CD8-positive, alpha-beta memory T cell (primary cell): Measurements from ENCODE around the gene EEF1G. TPM values are rescaled to one million over a fixed set of nuclear protein-coding genes. Genes with fewer than 3 reads are reported as not detected.
A peak's percentile ranks its signal among the peaks of the same experiment; 100 is the strongest.

Source experiments
- CTCF ChIA-PET: fragments of 350-600 bp; sonication (Branson Sonifier 250); formaldehyde crosslinking; loops from one replicate; lab custom pipeline; 2021; ENCODE audit warnings: antibody characterized with exemption; lab: Charles Lee
- POLR2A ChIA-PET: fragments of 350-600 bp; sonication (Branson Sonifier 250); formaldehyde crosslinking; loops from one replicate; lab custom pipeline; 2021; ENCODE audit warnings: antibody characterized with exemption; lab: Charles Lee
- DNase-seq, 5 donors: peaks; one replicate each; pipeline versions ENCODE4 v3.0.0 to v3.0.0-alpha.2; 2020 to 2022; ENCODE audit warnings: mixed read lengths in 1 of 5
- H3K27ac ChIP-seq: one replicate; pipeline ENCODE4 v1.7.0; 2013; ENCODE audit warnings: low read depth, mild to moderate bottlenecking, low read length, moderate library complexity
- H3K27me3 ChIP-seq: 2 replicates; pipeline ENCODE4 v1.7.0; 2013; ENCODE audit warnings: low read length, mild to moderate bottlenecking; ENCODE audit not compliant: insufficient read depth, poor library complexity, severe bottlenecking
- H3K36me3 ChIP-seq: 2 replicates; pipeline ENCODE4 v1.7.0; 2013; ENCODE audit warnings: mild to moderate bottlenecking, low read length, moderate library complexity; ENCODE audit not compliant: insufficient read depth
- H3K4me1 ChIP-seq: 2 replicates; pipeline ENCODE4 v1.7.0; 2013; ENCODE audit warnings: mild to moderate bottlenecking, low read length, moderate library complexity; ENCODE audit not compliant: insufficient read depth
- H3K4me3 ChIP-seq: 2 replicates; pipeline ENCODE4 v1.7.0; 2013; ENCODE audit warnings: mild to moderate bottlenecking, low read length
- H3K9me3 ChIP-seq: 2 replicates; pipeline ENCODE4 v1.7.0; 2013; ENCODE audit warnings: mild to moderate bottlenecking, low read length
- H3K27ac Mint-ChIP-seq, 8 donors: one replicate each; pipeline ENCODE4 v1.8.0; 2020 to 2021; ENCODE audit warnings: mixed read lengths in 8 of 8, mild to moderate bottlenecking in 6 of 8, inconsistent platforms in 3 of 8, moderate library complexity in 3 of 8
- H3K27me3 Mint-ChIP-seq, 2 donors: one replicate each; pipeline ENCODE4 v1.8.0; 2020 to 2021; ENCODE audit warnings: mixed read lengths in 2 of 2, mild to moderate bottlenecking in 1 of 2, moderate library complexity in 1 of 2
- H3K36me3 Mint-ChIP-seq, 3 donors: one replicate each; pipeline ENCODE4 v1.8.0; 2020 to 2021; ENCODE audit warnings: mixed read lengths in 3 of 3, inconsistent platforms in 1 of 3, mild to moderate bottlenecking in 1 of 3
- H3K4me1 Mint-ChIP-seq, 3 donors: one replicate each; pipeline ENCODE4 v1.8.0; 2020 to 2021; ENCODE audit warnings: mixed read lengths in 3 of 3, inconsistent platforms in 1 of 3, mild to moderate bottlenecking in 1 of 3
- H3K4me3 Mint-ChIP-seq, 7 donors: one replicate each; pipeline ENCODE4 v1.8.0; 2020 to 2021; ENCODE audit warnings: mixed read lengths in 7 of 7, mild to moderate bottlenecking in 6 of 7, moderate library complexity in 4 of 7, inconsistent platforms in 2 of 7
- H3K9me3 Mint-ChIP-seq, 5 donors: one replicate each; pipeline ENCODE4 v1.8.0; 2020 to 2022; ENCODE audit warnings: mixed read lengths in 5 of 5, mild to moderate bottlenecking in 3 of 5, moderate library complexity in 2 of 5, inconsistent platforms in 1 of 5
- polyA plus RNA-seq: library from polyadenylated mRNA; unstranded; fragments of 300-500 nt; fragmentation: Illumina TruSeq; gene quantifications from one replicate; pipeline ENCODE4 v1.2.3, GENCODE V29; 2021
- total RNA-seq, 2 experiments: library from RNA; stranded (reverse); gene quantifications; one replicate each; pipeline ENCODE4 v1.2.3, GENCODE V29; 2021

Gene EEF1G
- total and polyA plus RNA-seq, 3 experiments from 2014 or later: 1,157 to 1,846 (median 1,800) TPM

GRCh38 chr11:62546244-62546928, 27.3 kb downstream of the EEF1G start, which contains the start of gene AHNAK:
Gene AHNAK (minus strand): TSS chr11:62546806. CDS start chr11:62536098, 10,708 bp downstream.
- POLR2A ChIA-PET: interaction anchor here (0.8 to 11.9 kb wide), 4 partner anchors 8 to 27 kb away, joined by 4 to 193 read pairs (median 7); partner anchors contain the start of gene EEF1G

GRCh38 chr11:62545437-62546243, 28.1 kb downstream of the EEF1G start:
- no peaks in the 10 kb centered on the region for H3K27me3 ChIP-seq
- peak overlapping the region; percentile 96 for H3K27ac ChIP-seq
- Mint-ChIP-seq H3K4me3 (peak overlapping the region; percentile 92 to 99 (median 98)), H3K4me1 (peaks cover 53 to 77% (median 58%) of the 10 kb centered on the region in 3 donors), H3K27me3 (peaks cover 0 to 3% of the 10 kb centered on the region in 2 donors), H3K27ac (peak overlapping the region; percentile 92 to 100 (median 97)), H3K9me3 (no peaks in the 10 kb centered on the region), H3K36me3 (peaks cover 0 to 33% (median 0%) of the 10 kb centered on the region in 3 donors)
- H3K4me3 ChIP-seq: peak overlapping the region; percentile 76
- DNase-seq: peak in 4 of 5 donors; percentile 46 to 79 (median 62)
- H3K9me3 ChIP-seq: no peaks in the 10 kb centered on the region
- peaks cover 54% of the 10 kb centered on the region for H3K4me1 ChIP-seq
- ChIA-PET POLR2A (interaction anchor here (1.8 to 11.9 kb wide), 2 partner anchors 11 to 28 kb away, joined by 7 to 193 read pairs; partner anchors contain the start of gene EEF1G), CTCF (interaction anchor here (3.4 to 7.7 kb wide), 5 partner anchors 8 to 152 kb away, joined by 9 to 203 read pairs (median 85); partner anchors contain the start of gene TUT1)
- H3K36me3 ChIP-seq: no peaks in the 10 kb centered on the region

More at GRCh38 chr11:62546244-62546928, 27.3 kb downstream of the EEF1G start, which contains the start of gene AHNAK:
- Mint-ChIP-seq H3K4me1 (peaks cover 53 to 77% (median 58%) of the 10 kb centered on the region in 3 donors), H3K27me3 (peaks cover 0 to 3% of the 10 kb centered on the region in 2 donors), H3K9me3 (no peaks in the 10 kb centered on the region), H3K4me3 (peak within 1 kb of the TSS; percentile 92 to 99 (median 98)), H3K27ac (peak within 1 kb of the TSS; percentile 92 to 100 (median 97)), H3K36me3 (peaks cover 0 to 32% (median 0%) of the 10 kb centered on the region in 3 donors)
- peaks cover 55% of the 10 kb centered on the region for H3K4me1 ChIP-seq
- H3K27me3 ChIP-seq: no peaks in the 10 kb centered on the region
- peak; percentile 49 to 84 (median 66) for DNase-seq
- peak within 1 kb of the TSS; percentile 76 for H3K4me3 ChIP-seq
- H3K36me3 ChIP-seq: no peaks in the 10 kb centered on the region
- peak within 1 kb of the TSS; percentile 96 for H3K27ac ChIP-seq
- CTCF ChIA-PET: interaction anchor here (0.7 to 6.2 kb wide), 4 partner anchors 9 to 153 kb away, joined by 5 to 203 read pairs (median 10); no protein-coding TSS in a partner anchor
- no peaks in the 10 kb centered on the region for H3K9me3 ChIP-seq

- H3K27ac Mint-ChIP-seq: peak overlapping the region; percentile 92 to 100 (median 97)
- peaks cover 0 to 3% of the 10 kb centered on the region in 2 donors for H3K27me3 Mint-ChIP-seq
- no peaks in the 10 kb centered on the region for H3K27me3 ChIP-seq
- no peaks in the 10 kb centered on the region for H3K9me3 ChIP-seq
- H3K9me3 Mint-ChIP-seq: no peaks in the 10 kb centered on the region
- H3K4me3 ChIP-seq: peak overlapping the region; percentile 76
- peaks cover 56 to 77% (median 60%) of the 10 kb centered on the region in 3 donors for H3K4me1 Mint-ChIP-seq
- H3K4me1 ChIP-seq: peaks cover 54% of the 10 kb centered on the region
- H3K36me3 Mint-ChIP-seq: peaks cover 0 to 33% (median 0%) of the 10 kb centered on the region in 3 donors
- peak in 2 of 5 donors; percentile 31 to 60 for DNase-seq
- CTCF ChIA-PET: interaction anchor here (1.1 to 7.7 kb wide), 6 partner anchors 8 to 151 kb away, joined by 3 to 203 read pairs (median 56); partner anchors contain the start of gene TUT1
- H3K4me3 Mint-ChIP-seq: peak overlapping the region; percentile 92 to 99 (median 98)
- peak overlapping the region; percentile 96 for H3K27ac ChIP-seq
- no peaks in the 10 kb centered on the region for H3K36me3 ChIP-seq
- POLR2A ChIA-PET: interaction anchor here (0.8 to 11.9 kb wide), 3 partner anchors 11 to 182 kb away, joined by 3 to 193 read pairs (median 11); partner anchors contain the start of gene HNRNPUL2
These were observed 28.9 kb downstream of the EEF1G start for GRCh38 chr11:62544581-62545436.

- peak overlapping the region; percentile 76 for H3K4me3 ChIP-seq
- POLR2A ChIA-PET: interaction anchor here (0.6 to 11.9 kb wide), 5 partner anchors 12 to 183 kb away, joined by 3 to 193 read pairs (median 11); partner anchors contain the start of gene HNRNPUL2
- H3K9me3 ChIP-seq: no peaks in the 10 kb centered on the region
- peak overlapping the region; percentile 92 to 100 (median 97) for H3K27ac Mint-ChIP-seq
- H3K9me3 Mint-ChIP-seq: no peaks in the 10 kb centered on the region
- H3K4me1 ChIP-seq: peaks cover 63% of the 10 kb centered on the region
- H3K27me3 ChIP-seq: no peaks in the 10 kb centered on the region
- H3K36me3 Mint-ChIP-seq: peaks cover 0 to 35% (median 0%) of the 10 kb centered on the region in 3 donors
- H3K36me3 ChIP-seq: no peaks in the 10 kb centered on the region
- H3K27ac ChIP-seq: peak overlapping the region; percentile 96
- peak overlapping the region; percentile 92 to 99 (median 98) for H3K4me3 Mint-ChIP-seq
- H3K4me1 Mint-ChIP-seq: peaks cover 61 to 81% (median 68%) of the 10 kb centered on the region in 3 donors
- H3K27me3 Mint-ChIP-seq: peaks cover 0 to 3% of the 10 kb centered on the region in 2 donors
- no peak for DNase-seq
- CTCF ChIA-PET: interaction anchor here (0.9 to 7.7 kb wide), 18 partner anchors 9 to 153 kb away, joined by 3 to 203 read pairs (median 4); partner anchors contain the start of gene TUT1
These were observed 29.8 kb downstream of the EEF1G start for GRCh38 chr11:62543680-62544444.

- Histone ChIP-seq H3K27me3 (no peaks in the 10 kb centered on the region), H3K4me1 (peaks cover 72% of the 10 kb centered on the region), H3K27ac (peak overlapping the region; percentile 96), H3K36me3 (no peaks in the 10 kb centered on the region), H3K4me3 (peak overlapping the region; percentile 76), H3K9me3 (no peaks in the 10 kb centered on the region)
- peaks cover 0 to 3% of the 10 kb centered on the region in 2 donors for H3K27me3 Mint-ChIP-seq
- no peaks in the 10 kb centered on the region for H3K9me3 Mint-ChIP-seq
- H3K36me3 Mint-ChIP-seq: peaks cover 0 to 43% (median 0%) of the 10 kb centered on the region in 3 donors
- peak overlapping the region; percentile 92 to 100 (median 97) for H3K27ac Mint-ChIP-seq
- peaks cover 66 to 83% (median 74%) of the 10 kb centered on the region in 3 donors for H3K4me1 Mint-ChIP-seq
- DNase-seq: peak; percentile 61 to 86 (median 70)
- ChIA-PET CTCF (interaction anchor here (0.6 to 7.7 kb wide), 33 partner anchors 8 to 339 kb away, joined by 3 to 203 read pairs (median 4); partner anchors contain the start of genes EEF1G, HNRNPUL2 and TUT1), POLR2A (interaction anchor here (0.6 to 11.9 kb wide), 4 partner anchors 13 to 141 kb away, joined by 3 to 193 read pairs (median 11); no protein-coding TSS in a partner anchor)
- peak overlapping the region; percentile 92 to 99 (median 98) for H3K4me3 Mint-ChIP-seq
These were observed 30.7 kb downstream of the EEF1G start for GRCh38 chr11:62542750-62543567.
